Cardiac muscle cell (in vitro differentiated cells and primary cell): ENCODE data around the gene TMEM121B. TPM values are rescaled to one million over a fixed set of nuclear protein-coding genes. Genes with fewer than 3 reads are reported as not detected.

Source experiments
- DNase-seq, 2 donors: peaks; one replicate each; pipeline versions ENCODE4 v3.0.0 to v3.0.0-alpha.2; 2010 to 2017; ENCODE audit warnings: low read depth in 1 of 2, low spot score in 1 of 2
- H3K27ac ChIP-seq: fragments of 200-600 bp; sonication (generic); 2 replicates; pipeline ENCODE4 v1.5.1; 2016
- H3K27me3 ChIP-seq: fragments of 200-600 bp; sonication (generic); 2 replicates; pipeline ENCODE4 v1.6.0; 2016; ENCODE audit warnings: control low read depth
- H3K36me3 ChIP-seq: fragments of 200-600 bp; sonication (generic); 2 replicates; pipeline ENCODE4 v1.5.1; 2016; ENCODE audit warnings: control low read depth
- H3K4me1 ChIP-seq: fragments of 200-600 bp; sonication (generic); 2 replicates; pipeline ENCODE4 v1.8.1; 2017; ENCODE audit warnings: low read depth, mild to moderate bottlenecking, mixed run types
- H3K4me3 ChIP-seq: fragments of 200-600 bp; sonication (generic); 2 replicates; pipeline ENCODE4 v1.5.1; 2016; ENCODE audit warnings: mild to moderate bottlenecking
- H3K9me3 ChIP-seq: fragments of 200-600 bp; sonication (generic); 2 replicates; pipeline ENCODE4 v1.5.1; 2017; ENCODE audit warnings: low read depth, mild to moderate bottlenecking, control low read depth
- polyA plus RNA-seq: library from polyadenylated mRNA; unstranded; fragments of >200 nt; fragmentation: Nextera tagmentation; extraction: Ambion mirVana; gene quantifications from 2 replicates; pipeline ENCODE4 v1.2.1, GENCODE V29; 2016
- total RNA-seq: library from RNA; depleted of rRNA; stranded (reverse); fragments of >200 nt; gene quantifications from 2 replicates; pipeline ENCODE4 v1.2.3, GENCODE V29; 2016
- TF ChIP-seq, protein P1 (sequence below): IDR thresholded peaks from 2 replicates; pipeline ENCODE4 v1.5.1; 2012; ENCODE audit warnings: low read depth, mild to moderate bottlenecking, low read length

TMEM121B gene
- total and polyA plus RNA-seq, 2 experiments from 2014 or later, result 4.5 to 10.2 TPM

DNA sequence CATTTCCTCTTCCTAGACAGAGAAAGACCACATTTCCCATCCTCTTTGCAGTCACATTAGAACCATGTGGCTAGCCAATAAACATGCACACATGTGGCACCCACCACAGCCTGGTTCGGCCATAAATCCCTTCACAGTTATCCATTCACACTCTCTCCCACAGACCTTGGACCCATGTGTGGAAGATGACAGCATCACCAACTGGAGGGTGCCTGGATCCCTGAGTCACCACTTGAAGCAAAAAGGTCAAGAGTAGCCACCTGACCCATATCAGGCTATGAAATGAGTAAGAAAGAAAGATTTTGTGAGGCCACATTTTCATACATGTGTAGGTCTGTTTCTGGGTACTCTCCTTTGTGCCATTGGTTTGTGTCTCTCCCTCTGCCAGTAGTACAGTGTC lies 9.0 kb upstream of the TMEM121B start:
- no peak for DNase-seq

DNA sequence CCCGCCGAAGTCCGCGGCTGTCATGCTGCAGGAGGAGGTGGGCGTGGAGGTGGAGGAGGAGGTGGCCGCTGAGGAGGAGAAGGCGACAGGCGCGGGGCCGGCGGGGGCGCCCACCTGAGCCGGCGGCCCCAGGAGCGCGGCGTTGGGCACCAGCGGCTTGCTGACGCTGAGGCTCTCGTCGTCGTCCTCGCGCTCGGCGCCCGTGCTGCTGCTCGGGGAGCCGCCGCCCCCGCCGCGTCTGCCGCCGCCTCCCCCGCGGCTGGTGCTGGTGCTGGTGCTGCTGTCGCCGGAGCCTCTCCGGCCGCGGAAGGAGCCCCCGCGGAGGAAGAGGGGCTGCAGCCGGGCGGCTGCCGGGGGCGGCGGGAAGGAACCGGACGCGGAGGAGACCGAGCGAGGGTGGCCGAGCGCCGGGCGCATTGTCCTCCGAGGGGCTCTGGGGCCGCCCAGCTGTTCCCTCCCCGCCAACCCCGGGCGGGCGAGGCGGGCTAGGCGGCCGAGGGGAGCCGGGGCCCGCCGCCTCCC lies 388 bp downstream of the TMEM121B start:
- Histone ChIP-seq H3K27ac (peak overlapping the region; percentile 0), H3K36me3 (no peaks in the 10 kb centered on the region), H3K27me3 (no peaks in the 10 kb centered on the region), H3K4me3 (peak overlapping the region; percentile 84), H3K4me1 (no peaks in the 10 kb centered on the region), H3K9me3 (no peaks in the 10 kb centered on the region)
- DNase-seq, result peak in 1 of 2 donors; percentile 64
- TF ChIP-seq, protein P1, sequence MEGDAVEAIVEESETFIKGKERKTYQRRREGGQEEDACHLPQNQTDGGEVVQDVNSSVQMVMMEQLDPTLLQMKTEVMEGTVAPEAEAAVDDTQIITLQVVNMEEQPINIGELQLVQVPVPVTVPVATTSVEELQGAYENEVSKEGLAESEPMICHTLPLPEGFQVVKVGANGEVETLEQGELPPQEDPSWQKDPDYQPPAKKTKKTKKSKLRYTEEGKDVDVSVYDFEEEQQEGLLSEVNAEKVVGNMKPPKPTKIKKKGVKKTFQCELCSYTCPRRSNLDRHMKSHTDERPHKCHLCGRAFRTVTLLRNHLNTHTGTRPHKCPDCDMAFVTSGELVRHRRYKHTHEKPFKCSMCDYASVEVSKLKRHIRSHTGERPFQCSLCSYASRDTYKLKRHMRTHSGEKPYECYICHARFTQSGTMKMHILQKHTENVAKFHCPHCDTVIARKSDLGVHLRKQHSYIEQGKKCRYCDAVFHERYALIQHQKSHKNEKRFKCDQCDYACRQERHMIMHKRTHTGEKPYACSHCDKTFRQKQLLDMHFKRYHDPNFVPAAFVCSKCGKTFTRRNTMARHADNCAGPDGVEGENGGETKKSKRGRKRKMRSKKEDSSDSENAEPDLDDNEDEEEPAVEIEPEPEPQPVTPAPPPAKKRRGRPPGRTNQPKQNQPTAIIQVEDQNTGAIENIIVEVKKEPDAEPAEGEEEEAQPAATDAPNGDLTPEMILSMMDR, result no peak

More for the DNA sequence above, 9.0 kb upstream of the TMEM121B start:
- Histone ChIP-seq H3K27me3 (no peaks in the 10 kb centered on the region), H3K27ac (no peak overlapping the region), H3K36me3 (no peaks in the 10 kb centered on the region), H3K4me1 (peaks cover 5% of the 10 kb centered on the region), H3K9me3 (no peaks in the 10 kb centered on the region), H3K4me3 (no peak overlapping the region)
- TF ChIP-seq, protein P1, result no peak

DNA sequence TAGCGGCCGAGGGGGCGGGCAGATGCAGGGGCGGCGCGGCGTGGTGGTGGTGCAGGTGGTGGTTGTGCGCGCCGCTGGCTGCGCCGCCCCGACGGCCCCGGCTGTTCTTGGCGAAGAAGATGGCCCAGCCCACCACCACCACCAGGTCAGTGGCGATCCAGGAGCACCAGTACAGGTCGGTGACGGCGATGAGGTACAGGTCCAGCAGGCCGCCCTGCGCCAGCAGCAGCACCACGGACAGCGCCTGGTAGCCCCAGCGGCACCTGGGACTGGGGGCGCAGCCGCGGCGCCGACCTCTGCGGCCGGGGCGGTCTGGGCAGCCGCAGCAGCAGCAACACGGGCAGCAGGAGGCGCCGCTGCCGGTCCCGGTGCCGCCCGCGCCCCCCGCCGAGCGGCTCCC lies 879 bp downstream of the TMEM121B start:
- Histone ChIP-seq H3K4me1 (no peaks in the 10 kb centered on the region), H3K27me3 (no peaks in the 10 kb centered on the region), H3K9me3 (no peaks in the 10 kb centered on the region), H3K27ac (no peak overlapping the region), H3K4me3 (peak overlapping the region; percentile 84), H3K36me3 (no peaks in the 10 kb centered on the region)
- peak; percentile 53 to 93 for DNase-seq
- TF ChIP-seq, protein P1, result no peak

DNA sequence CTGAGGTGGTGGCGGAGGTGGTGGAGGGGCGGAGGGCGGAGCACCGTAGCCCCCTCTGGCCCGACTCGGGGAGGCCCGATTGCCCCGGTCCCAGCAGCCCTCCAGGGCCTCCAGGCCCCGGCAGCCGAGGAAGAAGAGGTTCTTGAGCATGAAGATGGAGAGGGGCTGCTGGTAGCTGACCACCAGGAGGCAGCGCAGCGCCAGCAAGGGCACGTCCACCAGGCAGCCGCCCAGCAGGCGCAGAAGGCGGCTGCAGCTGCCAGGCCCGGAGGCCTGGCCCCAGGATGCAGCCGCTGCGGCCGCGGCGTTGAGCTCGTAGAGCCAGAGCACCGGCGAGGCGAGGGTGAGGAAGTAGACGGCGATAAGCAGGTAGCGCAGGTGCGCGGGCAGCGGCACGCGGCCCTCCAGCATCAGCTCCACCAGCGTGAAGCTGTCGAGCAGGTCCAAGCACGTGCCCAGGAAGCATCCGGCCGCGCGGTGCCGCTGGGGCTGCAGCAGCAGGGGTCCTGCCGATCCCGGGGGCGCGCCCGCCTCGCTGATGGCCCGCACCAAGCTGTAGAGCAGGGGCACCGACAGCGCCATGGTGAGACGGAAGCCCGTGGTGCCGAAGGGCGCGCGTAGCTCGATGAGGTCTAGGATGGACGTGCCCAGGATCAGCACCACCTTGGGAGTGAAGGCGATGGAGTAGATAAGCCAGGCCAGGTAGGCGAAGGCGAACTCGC lies 1.5 kb downstream of the TMEM121B start:
- H3K36me3 ChIP-seq, result no peaks in the 10 kb centered on the region
- H3K27me3 ChIP-seq, result no peaks in the 10 kb centered on the region
- H3K27ac ChIP-seq, result no peak overlapping the region
- DNase-seq, result peak in 1 of 2 donors; percentile 38
- TF ChIP-seq, protein P1, result peak; percentile 37
- H3K9me3 ChIP-seq, result no peaks in the 10 kb centered on the region
- no peak overlapping the region for H3K4me3 ChIP-seq
- H3K4me1 ChIP-seq, result no peaks in the 10 kb centered on the region

DNA sequence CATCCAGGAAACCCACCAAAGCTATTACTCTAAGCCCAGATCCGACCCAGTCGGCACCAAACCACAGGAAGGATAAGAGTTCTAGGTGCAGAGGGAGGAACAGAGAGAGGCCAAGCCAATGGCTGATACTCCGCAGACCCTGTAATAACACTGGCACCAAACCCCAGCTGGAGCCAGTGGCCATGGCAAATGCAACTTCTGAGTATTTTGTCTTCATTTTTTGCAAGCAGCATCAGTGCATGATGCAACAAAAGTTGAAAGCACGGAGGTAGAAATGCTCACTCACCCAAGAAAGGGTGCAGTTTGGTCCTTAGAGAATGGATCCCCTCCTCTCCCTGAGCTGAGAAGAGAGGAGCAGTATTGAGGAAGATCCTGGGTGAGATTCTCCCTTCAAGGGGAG lies 2.8 kb downstream of the TMEM121B start:
- Histone ChIP-seq H3K4me1 (no peaks in the 10 kb centered on the region), H3K27ac (no peak overlapping the region), H3K36me3 (no peaks in the 10 kb centered on the region), H3K27me3 (no peaks in the 10 kb centered on the region), H3K9me3 (no peaks in the 10 kb centered on the region), H3K4me3 (no peak overlapping the region)
- no peak for DNase-seq
- TF ChIP-seq, protein P1, result no peak
